Activated CD8-positive, alpha-beta memory T cell treated with anti-CD3 and anti-CD28 coated beads, Interleukin-2, amount 50 U/mL, for 24 hours (primary cell): ENCODE data around the gene EML5.

Experiments used
- DNase-seq: peaks from one replicate; pipeline ENCODE4 v3.0.0-alpha.2; 2020; ENCODE audit errors: extremely low read depth

EML5 gene

GRCh38 chr14:88710709-88711108 lies 82.0 kb downstream of the EML5 start:
- DNase-seq = no peak

GRCh38 chr14:88707088-88707487 lies 85.7 kb downstream of the EML5 start:
- no peak for DNase-seq

GRCh38 chr14:88706425-88706824 lies 86.3 kb downstream of the EML5 start:
- no peak for DNase-seq

- DNase-seq = no peak
Observed at GRCh38 chr14:88698651-88699050, 94.1 kb downstream of the EML5 start.

- no peak for DNase-seq
Observed at GRCh38 chr14:88695870-88696269, 96.9 kb downstream of the EML5 start.

GRCh38 chr14:88688386-88688785 lies 104.4 kb downstream of the EML5 start:
- no peak for DNase-seq

GRCh38 chr14:88683119-88683518 lies 109.6 kb downstream of the EML5 start:
- no peak for DNase-seq

GRCh38 chr14:88682495-88683114 lies 110.1 kb downstream of the EML5 start:
- DNase-seq = no peak

GRCh38 chr14:88681755-88682494 lies 110.8 kb downstream of the EML5 start:
- no peak for DNase-seq

- DNase-seq = no peak
Observed at GRCh38 chr14:88669346-88669745, 123.4 kb downstream of the EML5 start.

- no peak for DNase-seq
Observed at GRCh38 chr14:88668448-88669116, 124.2 kb downstream of the EML5 start.

- no peak for DNase-seq
Observed at GRCh38 chr14:88667555-88668273, 125.0 kb downstream of the EML5 start.

- no peak for DNase-seq
Observed at GRCh38 chr14:88660056-88660455, 132.7 kb downstream of the EML5 start.

GRCh38 chr14:88639221-88639620 lies 153.5 kb downstream of the EML5 start:
- DNase-seq = no peak

- DNase-seq = no peak
Observed at GRCh38 chr14:88632512-88632911, 160.2 kb downstream of the EML5 start.

- DNase-seq = no peak
Observed at GRCh38 chr14:88631091-88631490, 161.7 kb downstream of the EML5 start.

GRCh38 chr14:88630565-88630964 lies 162.2 kb downstream of the EML5 start:
- DNase-seq = no peak

- DNase-seq = no peak
Observed at GRCh38 chr14:88628462-88628861, 164.3 kb downstream of the EML5 start.

- DNase-seq = no peak
Observed at GRCh38 chr14:88628033-88628432, 164.7 kb downstream of the EML5 start.

GRCh38 chr14:88625671-88626070 lies 167.1 kb downstream of the EML5 start:
- DNase-seq = no peak

- DNase-seq = no peak
Observed at GRCh38 chr14:88621100-88621499, 171.7 kb downstream of the EML5 start.

GRCh38 chr14:88618476-88618875 lies 174.3 kb downstream of the EML5 start:
- DNase-seq = no peak
